Measurements from ENCODE around the gene PLCB4.

GRCh38 chr20:9214685-9215084 lies 145.8 kb downstream of the PLCB4 start:
- TF ChIP-seq CTCF (IDR thresholded peaks at IDR 0.05 in 4 of 5, conservative IDR thresholded peaks at IDR 0.05 in 1 of 5) = no peak
- no peak for TF ChIP-seq POLR2A (IDR thresholded peaks at IDR 0.05)

Data from gastrocnemius medialis (tissue), 4 donors.